Ovary (tissue), 9 donors: ENCODE measurements around the gene AFAP1. TPM values are rescaled to one million over a fixed set of nuclear protein-coding genes. Genes with fewer than 3 reads are reported as not detected.

ENCODE experiments used
- DNase-seq, 5 donors: peaks; one replicate each; pipeline ENCODE4 v3.0.0-alpha.2; 2019 to 2020
- H3K27ac ChIP-seq, 2 donors: fragments of 200-600 bp; one replicate each; pipeline versions ENCODE4 v1.5.1 to v1.8.0; 2019 to 2022
- H3K27me3 ChIP-seq: fragments of 200-600 bp; one replicate; pipeline ENCODE4 v1.8.0; 2022
- H3K36me3 ChIP-seq: fragments of 200-600 bp; sonication (generic); one replicate; pipeline ENCODE4 v1.5.1; 2019
- H3K4me1 ChIP-seq: one replicate; pipeline ENCODE4 v1.8.1; 2013; ENCODE audit warnings: mild to moderate bottlenecking, moderate library complexity; ENCODE audit not compliant: insufficient read depth
- H3K4me3 ChIP-seq: fragments of 200-600 bp; sonication (generic); one replicate; pipeline ENCODE4 v1.5.1; 2017
- H3K9me3 ChIP-seq, 2 donors: fragments of 200-600 bp in 1 of 2; sonication (generic) in 1 of 2; one replicate each; pipeline versions ENCODE4 v1.5.1 to v1.8.1; 2013 to 2019; ENCODE audit warnings: mild to moderate bottlenecking in 1 of 2, moderate library complexity in 1 of 2
- CTCF ChIP-seq, 3 donors: fragments of 450-650 bp in 2 of 3; fragments of 200-600 bp in 1 of 3; IDR thresholded peaks; one replicate each; pipeline versions ENCODE4 v1.5.1 to v1.8.0; 2016 to 2022; ENCODE audit warnings: antibody characterized with exemption in 3 of 3, mild to moderate bottlenecking in 1 of 3
- EP300 ChIP-seq: sonication (generic); formaldehyde crosslinking; IDR thresholded peaks from one replicate; pipeline ENCODE4 v1.6.1; 2017; ENCODE audit warnings: antibody characterized with exemption
- POLR2A ChIP-seq: fragments of 450-650 bp; IDR thresholded peaks from one replicate; pipeline ENCODE4 v1.6.1; 2017; ENCODE audit warnings: antibody characterized with exemption, mild to moderate bottlenecking, moderate library complexity
- WGBS, 3 donors: extraction: QIAGEN DNeasy Blood & Tissue Kit in 1 of 3; methylation state at CpG; one replicate each; pipeline versions ENCODE4 v1.1.5 to v1.1.7; 2013 to 2017; 5-methylcytosine and 5-hydroxymethylcytosine counted together
- intact Hi-C, 4 donors: fragments of 100-400 bp; cut with DNase I; formaldehyde crosslinking; loops; one replicate each; pipeline versions ENCODE4 v1.11.0 to v1.15.1; 2022 to 2023
- polyA plus RNA-seq, 2 donors: library from polyadenylated mRNA; stranded (reverse); fragments of 200-250 nt in 1 of 2; fragments of 350-450 nt in 1 of 2; fragmentation: Illumina TruSeq in 1 of 2; extraction: RNeasy Lipid Tissue Mini Kit (QIAGEN cat#74804) in 1 of 2; gene quantifications; one replicate each; pipeline ENCODE4 v1.2.3, GENCODE V29; 2013 to 2014
- total RNA-seq, 7 donors: library from RNA; depleted of rRNA in 2 of 7; stranded (reverse); fragments of >200 nt in 2 of 7; fragmentation: NEBNext Ultra II Directional in 3 of 7; extraction: Animal tissue kit (Norgen Biotek cat#: 25700) in 3 of 7; gene quantifications; one replicate each; pipeline versions ENCODE4 v1.1.0 to v1.2.4, GENCODE V29; 2016 to 2023
- donor health status: DM: no; HTN: no; CAD: no; lungs with moderate emphysema.
- donor health status: DM: no; HTN: no; CAD: no.
- donor health status: Bipolar disorder and iron deficiency.
- donor health status: DM: yes; HTN: yes; CAD: no.
- donor health status: DM: no; HTN: no; CAD: no.
- donor health status: DM: yes; HTN: yes; CAD: no.

Gene AFAP1
- total and polyA plus RNA-seq, 9 donors, result 8.6 to 42.3 (median 23.0) TPM

- no peaks in the 10 kb centered on the region for H3K36me3 ChIP-seq
- H3K4me3 ChIP-seq, result no peak overlapping the region
- intact Hi-C loops, result no loop called here
- 91 to 93% (median 93%) methylated on average over 9 of the region's 9 CpGs for WGBS, 3 donors
- no peaks in the 10 kb centered on the region for H3K27me3 ChIP-seq
- no peaks in the 10 kb centered on the region for H3K9me3 ChIP-seq
- DNase-seq, result no peak
- TF ChIP-seq POLR2A, result no peak
- TF ChIP-seq CTCF (IDR thresholded peaks at IDR 0.05), result no peak
- no peak for TF ChIP-seq EP300
- no peak overlapping the region for H3K27ac ChIP-seq
- no peaks in the 10 kb centered on the region for H3K4me1 ChIP-seq
These were observed 207.4 kb downstream of the AFAP1 start for GRCh38 chr4:7732263-7732662.

GRCh38 chr4:7731437-7731836, 208.2 kb downstream of the AFAP1 start:
- intact Hi-C loops, result no loop called here
- Histone ChIP-seq H3K4me1 (no peaks in the 10 kb centered on the region), H3K4me3 (no peak overlapping the region), H3K27ac (no peak overlapping the region), H3K9me3 (no peaks in the 10 kb centered on the region), H3K36me3 (no peaks in the 10 kb centered on the region), H3K27me3 (no peaks in the 10 kb centered on the region)
- no peak for DNase-seq
- WGBS, 3 donors, result 89 to 93% (median 92%) methylated on average over 4 of the region's 4 CpGs
- TF ChIP-seq EP300, result no peak
- no peak for TF ChIP-seq POLR2A
- no peak for TF ChIP-seq CTCF (IDR thresholded peaks at IDR 0.05)

- Histone ChIP-seq H3K27ac (no peak overlapping the region), H3K36me3 (no peaks in the 10 kb centered on the region), H3K27me3 (no peaks in the 10 kb centered on the region), H3K9me3 (no peaks in the 10 kb centered on the region), H3K4me3 (no peak overlapping the region), H3K4me1 (no peaks in the 10 kb centered on the region)
- WGBS, 3 donors, result 100% methylated on average over 1 of the region's 1 CpG
- intact Hi-C loops, result no loop called here
- TF ChIP-seq CTCF (IDR thresholded peaks at IDR 0.05), result no peak
- TF ChIP-seq POLR2A, result no peak
- no peak for TF ChIP-seq EP300
- DNase-seq, result no peak
These were observed 211.9 kb downstream of the AFAP1 start for GRCh38 chr4:7727749-7728148.

GRCh38 chr4:7726665-7727413, 212.8 kb downstream of the AFAP1 start:
- WGBS, 3 donors, result 84 to 89% (median 88%) methylated on average over 22 of the region's 22 CpGs
- no peak for DNase-seq
- TF ChIP-seq EP300, result no peak
- no peak for TF ChIP-seq POLR2A
- no peak for TF ChIP-seq CTCF (IDR thresholded peaks at IDR 0.05)
- H3K27me3 ChIP-seq, result no peaks in the 10 kb centered on the region
- H3K9me3 ChIP-seq, result no peaks in the 10 kb centered on the region
- H3K4me3 ChIP-seq, result no peak overlapping the region
- H3K27ac ChIP-seq, result no peak overlapping the region
- intact Hi-C loops, result no loop called here
- H3K4me1 ChIP-seq, result no peaks in the 10 kb centered on the region
- H3K36me3 ChIP-seq, result no peaks in the 10 kb centered on the region
